GM10248 (cell line): Measurements from ENCODE around the gene TOLLIP.

ENCODE experiments used
- CTCF ChIA-PET: fragments of 300-600 bp; sonication (Branson Sonifier 250); formaldehyde crosslinking; extraction: SDS; loops from one replicate; lab custom pipeline; 2021; ENCODE audit warnings: antibody characterized with exemption; lab: Yijun Ruan, JAX
- POLR2A ChIA-PET: fragments of 350-650 bp; sonication (Branson Sonifier 250); formaldehyde crosslinking; extraction: SDS; loops from one replicate; lab custom pipeline; 2020; ENCODE audit warnings: antibody characterized with exemption; lab: Yijun Ruan, JAX
- DNase-seq: peaks from one replicate; pipeline ENCODE4 v3.0.0; 2012; ENCODE audit errors: extremely low spot score
- CTCF ChIP-seq: IDR thresholded peaks from 2 replicates; pipeline ENCODE4 v1.5.1; 2012; ENCODE audit warnings: mild to moderate bottlenecking, low read depth; ENCODE audit errors: extremely low read depth, missing control alignments, control extremely low read depth

The TOLLIP gene

GRCh38 chr11:1283906-1284305 lies 25.5 kb downstream of the TOLLIP start:
- ChIA-PET CTCF (no interaction called here), POLR2A (no interaction called here)
- DNase-seq: no peak

GRCh38 chr11:1283091-1283511 lies 26.3 kb downstream of the TOLLIP start:
- POLR2A ChIA-PET: no interaction called here

More at GRCh38 chr11:1283906-1284305, 25.5 kb downstream of the TOLLIP start:
- no peak for TF ChIP-seq CTCF

GRCh38 chr11:1281974-1282365 lies 27.5 kb downstream of the TOLLIP start:
- TF ChIP-seq CTCF: no peak
- CTCF ChIA-PET: interaction anchor here (1.6 kb wide), 1 partner anchor 19 kb away, joined by 3 read pairs; no protein-coding TSS in a partner anchor

More at GRCh38 chr11:1283091-1283511, 26.3 kb downstream of the TOLLIP start:
- CTCF ChIA-PET: no interaction called here
- no peak for DNase-seq
- no peak for TF ChIP-seq CTCF

GRCh38 chr11:1281326-1281973 lies 28.0 kb downstream of the TOLLIP start:
- DNase-seq: no peak

More at GRCh38 chr11:1281974-1282365, 27.5 kb downstream of the TOLLIP start:
- DNase-seq: no peak
- POLR2A ChIA-PET: no interaction called here

GRCh38 chr11:1280116-1281035 lies 29.1 kb downstream of the TOLLIP start:
- TF ChIP-seq CTCF: no peak
- ChIA-PET CTCF (interaction anchor here (1.6 kb wide), 1 partner anchor 17 kb away, joined by 3 read pairs; no protein-coding TSS in a partner anchor), POLR2A (no interaction called here)
- no peak for DNase-seq

More at GRCh38 chr11:1281326-1281973, 28.0 kb downstream of the TOLLIP start:
- no peak for TF ChIP-seq CTCF
- CTCF ChIA-PET: interaction anchor here (1.6 kb wide), 1 partner anchor 19 kb away, joined by 3 read pairs; no protein-coding TSS in a partner anchor
- POLR2A ChIA-PET: no interaction called here

GRCh38 chr11:1279674-1280055 lies 29.8 kb downstream of the TOLLIP start:
- CTCF ChIA-PET: no interaction called here
- no peak for TF ChIP-seq CTCF
- DNase-seq: no peak
- POLR2A ChIA-PET: no interaction called here
